GM23338 (cell line): ENCODE measurements around the gene RMND5B.

Source experiments
- CREB1 ChIP-seq: fragments of 250-450 bp; sonication (Bioruptor Pico); IDR thresholded peaks from 2 replicates; pipeline ENCODE4 v1.5.0; 2020; ENCODE audit warnings: low read depth, mild to moderate bottlenecking, moderate library complexity
- EZH2 ChIP-seq: fragments of 200-600 bp; sonication (generic); IDR thresholded peaks from one replicate; pipeline ENCODE4 v1.8.0; 2017; ENCODE audit warnings: antibody characterized with exemption, mild to moderate bottlenecking, low read depth; ENCODE audit not compliant: unreplicated experiment
- EZH2phosphoT487 ChIP-seq: fragments of 200-600 bp; sonication (generic); IDR thresholded peaks from one replicate; pipeline ENCODE4 v1.8.1; 2018; ENCODE audit warnings: antibody characterized with exemption; ENCODE audit not compliant: unreplicated experiment
- POLR2AphosphoS5 ChIP-seq: IDR thresholded peaks from 2 replicates; pipeline ENCODE4 v1.6.1; 2016; ENCODE audit warnings: antibody characterized with exemption, low read depth
- STAT1 ChIP-seq: IDR thresholded peaks from one replicate; pipeline ENCODE4 v1.6.1; 2016; ENCODE audit warnings: antibody characterized with exemption; ENCODE audit not compliant: unreplicated experiment
- ZNF114 ChIP-seq: fragments of 250-450 bp; sonication (Bioruptor Pico); IDR thresholded peaks from 2 replicates; pipeline ENCODE4 v1.5.0; 2020; ENCODE audit warnings: mild to moderate bottlenecking, moderate library complexity
- TF ChIP-seq, protein P1 (sequence below), 2 experiments: fragments of 200-600 bp in 1 of 2; sonication (generic) in 1 of 2; conservative IDR thresholded peaks; 2 replicates each; pipeline versions ENCODE4 v1.5.1 to v1.6.1; 2016 to 2017; ENCODE audit warnings: antibody characterized with exemption in 2 of 2, low read depth in 2 of 2, mild to moderate bottlenecking in 2 of 2, moderate library complexity in 1 of 2
- TF ChIP-seq, protein P2 (sequence below): IDR thresholded peaks from one replicate; pipeline ENCODE4 v1.6.1; 2018; ENCODE audit warnings: antibody characterized with exemption; ENCODE audit not compliant: unreplicated experiment
- TF ChIP-seq, protein P3 (sequence below): fragments of 250-450 bp; sonication (Bioruptor Pico); IDR thresholded peaks from 2 replicates; pipeline ENCODE4 v1.5.0; 2020; ENCODE audit warnings: mild to moderate bottlenecking, moderate library complexity
- TF ChIP-seq, protein P4 (sequence below): IDR thresholded peaks from 2 replicates; pipeline ENCODE4 v1.6.1; 2016; ENCODE audit warnings: antibody characterized with exemption

DNA sequence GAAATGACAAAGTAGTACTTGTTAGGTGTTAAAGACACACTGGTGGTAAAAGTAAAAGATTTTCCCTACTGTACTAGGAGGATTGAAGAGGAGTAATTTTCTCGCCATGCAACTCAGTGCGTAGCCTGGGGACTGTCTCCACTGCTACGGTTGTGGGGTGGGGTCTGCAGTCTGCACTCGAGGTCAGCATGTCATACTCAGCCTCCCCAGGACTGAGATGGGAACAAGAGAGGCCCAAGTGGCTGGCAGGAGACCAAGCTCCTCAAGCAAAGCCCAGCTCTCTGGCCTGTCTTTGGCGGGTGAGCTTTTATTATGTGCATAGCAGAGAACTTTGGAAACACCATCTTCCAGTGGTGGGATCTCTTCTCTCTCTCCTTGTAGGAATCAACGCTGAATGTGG lies 12.4 kb downstream of the RMND5B start:
- TF ChIP-seq, protein P1, sequence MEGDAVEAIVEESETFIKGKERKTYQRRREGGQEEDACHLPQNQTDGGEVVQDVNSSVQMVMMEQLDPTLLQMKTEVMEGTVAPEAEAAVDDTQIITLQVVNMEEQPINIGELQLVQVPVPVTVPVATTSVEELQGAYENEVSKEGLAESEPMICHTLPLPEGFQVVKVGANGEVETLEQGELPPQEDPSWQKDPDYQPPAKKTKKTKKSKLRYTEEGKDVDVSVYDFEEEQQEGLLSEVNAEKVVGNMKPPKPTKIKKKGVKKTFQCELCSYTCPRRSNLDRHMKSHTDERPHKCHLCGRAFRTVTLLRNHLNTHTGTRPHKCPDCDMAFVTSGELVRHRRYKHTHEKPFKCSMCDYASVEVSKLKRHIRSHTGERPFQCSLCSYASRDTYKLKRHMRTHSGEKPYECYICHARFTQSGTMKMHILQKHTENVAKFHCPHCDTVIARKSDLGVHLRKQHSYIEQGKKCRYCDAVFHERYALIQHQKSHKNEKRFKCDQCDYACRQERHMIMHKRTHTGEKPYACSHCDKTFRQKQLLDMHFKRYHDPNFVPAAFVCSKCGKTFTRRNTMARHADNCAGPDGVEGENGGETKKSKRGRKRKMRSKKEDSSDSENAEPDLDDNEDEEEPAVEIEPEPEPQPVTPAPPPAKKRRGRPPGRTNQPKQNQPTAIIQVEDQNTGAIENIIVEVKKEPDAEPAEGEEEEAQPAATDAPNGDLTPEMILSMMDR (conservative IDR thresholded peaks at IDR 0.05; ENCODE audit: low read depth in 2 of 2): no peak
- TF ChIP-seq POLR2AphosphoS5 (no peak), EZH2 (no peak), CREB1 (no peak), ZNF114 (CRISPR knock-in tag) (no peak), EZH2phosphoT487 (no peak), STAT1 (no peak)
- TF ChIP-seq, protein P2, sequence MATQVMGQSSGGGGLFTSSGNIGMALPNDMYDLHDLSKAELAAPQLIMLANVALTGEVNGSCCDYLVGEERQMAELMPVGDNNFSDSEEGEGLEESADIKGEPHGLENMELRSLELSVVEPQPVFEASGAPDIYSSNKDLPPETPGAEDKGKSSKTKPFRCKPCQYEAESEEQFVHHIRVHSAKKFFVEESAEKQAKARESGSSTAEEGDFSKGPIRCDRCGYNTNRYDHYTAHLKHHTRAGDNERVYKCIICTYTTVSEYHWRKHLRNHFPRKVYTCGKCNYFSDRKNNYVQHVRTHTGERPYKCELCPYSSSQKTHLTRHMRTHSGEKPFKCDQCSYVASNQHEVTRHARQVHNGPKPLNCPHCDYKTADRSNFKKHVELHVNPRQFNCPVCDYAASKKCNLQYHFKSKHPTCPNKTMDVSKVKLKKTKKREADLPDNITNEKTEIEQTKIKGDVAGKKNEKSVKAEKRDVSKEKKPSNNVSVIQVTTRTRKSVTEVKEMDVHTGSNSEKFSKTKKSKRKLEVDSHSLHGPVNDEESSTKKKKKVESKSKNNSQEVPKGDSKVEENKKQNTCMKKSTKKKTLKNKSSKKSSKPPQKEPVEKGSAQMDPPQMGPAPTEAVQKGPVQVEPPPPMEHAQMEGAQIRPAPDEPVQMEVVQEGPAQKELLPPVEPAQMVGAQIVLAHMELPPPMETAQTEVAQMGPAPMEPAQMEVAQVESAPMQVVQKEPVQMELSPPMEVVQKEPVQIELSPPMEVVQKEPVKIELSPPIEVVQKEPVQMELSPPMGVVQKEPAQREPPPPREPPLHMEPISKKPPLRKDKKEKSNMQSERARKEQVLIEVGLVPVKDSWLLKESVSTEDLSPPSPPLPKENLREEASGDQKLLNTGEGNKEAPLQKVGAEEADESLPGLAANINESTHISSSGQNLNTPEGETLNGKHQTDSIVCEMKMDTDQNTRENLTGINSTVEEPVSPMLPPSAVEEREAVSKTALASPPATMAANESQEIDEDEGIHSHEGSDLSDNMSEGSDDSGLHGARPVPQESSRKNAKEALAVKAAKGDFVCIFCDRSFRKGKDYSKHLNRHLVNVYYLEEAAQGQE: no peak
- TF ChIP-seq, protein P3, sequence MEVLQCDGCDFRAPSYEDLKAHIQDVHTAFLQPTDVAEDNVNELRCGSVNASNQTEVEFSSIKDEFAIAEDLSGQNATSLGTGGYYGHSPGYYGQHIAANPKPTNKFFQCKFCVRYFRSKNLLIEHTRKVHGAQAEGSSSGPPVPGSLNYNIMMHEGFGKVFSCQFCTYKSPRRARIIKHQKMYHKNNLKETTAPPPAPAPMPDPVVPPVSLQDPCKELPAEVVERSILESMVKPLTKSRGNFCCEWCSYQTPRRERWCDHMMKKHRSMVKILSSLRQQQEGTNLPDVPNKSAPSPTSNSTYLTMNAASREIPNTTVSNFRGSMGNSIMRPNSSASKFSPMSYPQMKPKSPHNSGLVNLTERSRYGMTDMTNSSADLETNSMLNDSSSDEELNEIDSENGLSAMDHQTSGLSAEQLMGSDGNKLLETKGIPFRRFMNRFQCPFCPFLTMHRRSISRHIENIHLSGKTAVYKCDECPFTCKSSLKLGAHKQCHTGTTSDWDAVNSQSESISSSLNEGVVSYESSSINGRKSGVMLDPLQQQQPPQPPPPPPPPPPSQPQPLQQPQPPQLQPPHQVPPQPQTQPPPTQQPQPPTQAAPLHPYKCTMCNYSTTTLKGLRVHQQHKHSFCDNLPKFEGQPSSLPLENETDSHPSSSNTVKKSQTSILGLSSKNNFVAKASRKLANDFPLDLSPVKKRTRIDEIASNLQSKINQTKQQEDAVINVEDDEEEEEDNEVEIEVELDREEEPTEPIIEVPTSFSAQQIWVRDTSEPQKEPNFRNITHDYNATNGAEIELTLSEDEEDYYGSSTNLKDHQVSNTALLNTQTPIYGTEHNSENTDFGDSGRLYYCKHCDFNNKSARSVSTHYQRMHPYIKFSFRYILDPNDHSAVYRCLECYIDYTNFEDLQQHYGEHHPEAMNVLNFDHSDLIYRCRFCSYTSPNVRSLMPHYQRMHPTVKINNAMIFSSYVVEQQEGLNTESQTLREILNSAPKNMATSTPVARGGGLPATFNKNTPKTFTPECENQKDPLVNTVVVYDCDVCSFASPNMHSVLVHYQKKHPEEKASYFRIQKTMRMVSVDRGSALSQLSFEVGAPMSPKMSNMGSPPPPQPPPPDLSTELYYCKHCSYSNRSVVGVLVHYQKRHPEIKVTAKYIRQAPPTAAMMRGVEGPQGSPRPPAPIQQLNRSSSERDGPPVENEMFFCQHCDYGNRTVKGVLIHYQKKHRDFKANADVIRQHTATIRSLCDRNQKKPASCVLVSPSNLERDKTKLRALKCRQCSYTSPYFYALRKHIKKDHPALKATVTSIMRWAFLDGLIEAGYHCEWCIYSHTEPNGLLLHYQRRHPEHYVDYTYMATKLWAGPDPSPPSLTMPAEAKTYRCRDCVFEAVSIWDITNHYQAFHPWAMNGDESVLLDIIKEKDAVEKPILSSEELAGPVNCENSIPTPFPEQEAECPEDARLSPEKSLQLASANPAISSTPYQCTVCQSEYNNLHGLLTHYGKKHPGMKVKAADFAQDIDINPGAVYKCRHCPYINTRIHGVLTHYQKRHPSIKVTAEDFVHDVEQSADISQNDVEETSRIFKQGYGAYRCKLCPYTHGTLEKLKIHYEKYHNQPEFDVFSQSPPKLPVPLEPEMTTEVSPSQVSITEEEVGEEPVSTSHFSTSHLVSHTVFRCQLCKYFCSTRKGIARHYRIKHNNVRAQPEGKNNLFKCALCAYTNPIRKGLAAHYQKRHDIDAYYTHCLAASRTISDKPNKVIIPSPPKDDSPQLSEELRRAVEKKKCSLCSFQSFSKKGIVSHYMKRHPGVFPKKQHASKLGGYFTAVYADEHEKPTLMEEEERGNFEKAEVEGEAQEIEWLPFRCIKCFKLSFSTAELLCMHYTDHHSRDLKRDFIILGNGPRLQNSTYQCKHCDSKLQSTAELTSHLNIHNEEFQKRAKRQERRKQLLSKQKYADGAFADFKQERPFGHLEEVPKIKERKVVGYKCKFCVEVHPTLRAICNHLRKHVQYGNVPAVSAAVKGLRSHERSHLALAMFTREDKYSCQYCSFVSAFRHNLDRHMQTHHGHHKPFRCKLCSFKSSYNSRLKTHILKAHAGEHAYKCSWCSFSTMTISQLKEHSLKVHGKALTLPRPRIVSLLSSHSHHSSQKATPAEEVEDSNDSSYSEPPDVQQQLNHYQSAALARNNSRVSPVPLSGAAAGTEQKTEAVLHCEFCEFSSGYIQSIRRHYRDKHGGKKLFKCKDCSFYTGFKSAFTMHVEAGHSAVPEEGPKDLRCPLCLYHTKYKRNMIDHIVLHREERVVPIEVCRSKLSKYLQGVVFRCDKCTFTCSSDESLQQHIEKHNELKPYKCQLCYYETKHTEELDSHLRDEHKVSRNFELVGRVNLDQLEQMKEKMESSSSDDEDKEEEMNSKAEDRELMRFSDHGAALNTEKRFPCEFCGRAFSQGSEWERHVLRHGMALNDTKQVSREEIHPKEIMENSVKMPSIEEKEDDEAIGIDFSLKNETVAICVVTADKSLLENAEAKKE: no peak
- TF ChIP-seq, protein P4, sequence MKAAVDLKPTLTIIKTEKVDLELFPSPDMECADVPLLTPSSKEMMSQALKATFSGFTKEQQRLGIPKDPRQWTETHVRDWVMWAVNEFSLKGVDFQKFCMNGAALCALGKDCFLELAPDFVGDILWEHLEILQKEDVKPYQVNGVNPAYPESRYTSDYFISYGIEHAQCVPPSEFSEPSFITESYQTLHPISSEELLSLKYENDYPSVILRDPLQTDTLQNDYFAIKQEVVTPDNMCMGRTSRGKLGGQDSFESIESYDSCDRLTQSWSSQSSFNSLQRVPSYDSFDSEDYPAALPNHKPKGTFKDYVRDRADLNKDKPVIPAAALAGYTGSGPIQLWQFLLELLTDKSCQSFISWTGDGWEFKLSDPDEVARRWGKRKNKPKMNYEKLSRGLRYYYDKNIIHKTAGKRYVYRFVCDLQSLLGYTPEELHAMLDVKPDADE: no peak
